ENCODE results near the gene VGLL4.
A peak's percentile ranks its signal among the peaks of the same experiment; 100 is the strongest.

VGLL4 gene

GRCh38 chr3:11582191-11582968 is 61.3 kb downstream of the VGLL4 start:
- peak overlapping the region; percentile 3 for H2AFZ ChIP-seq
- TF ChIP-seq CTCF (IDR thresholded peaks at IDR 0.05) = no peak
- H3K9ac ChIP-seq = no peak overlapping the region
- peak overlapping the region; percentile 72 for H3K4me2 ChIP-seq (ENCODE audit: low read length)
- peaks cover 4% of the 10 kb centered on the region for H3K4me1 ChIP-seq
- peaks cover 60% of the 10 kb centered on the region for H3K79me2 ChIP-seq
- H3K27ac ChIP-seq = peak overlapping the region; percentile 34
- no peaks in the 10 kb centered on the region for H3K9me3 ChIP-seq (ENCODE audit: control insufficient read depth, low read length)
- peak overlapping the region; percentile 41 for H3K4me3 ChIP-seq (ENCODE audit: low read depth, low read length)
- no peaks in the 10 kb centered on the region for H3K36me3 ChIP-seq (ENCODE audit: control insufficient read depth, insufficient read depth, low read length)
- H3K27me3 ChIP-seq (ENCODE audit: control insufficient read depth, insufficient read depth, low read length) = no peaks in the 10 kb centered on the region

GRCh38 chr3:11581237-11582190 is 62.2 kb downstream of the VGLL4 start:
- H3K4me1 ChIP-seq = peaks cover 4% of the 10 kb centered on the region
- H3K36me3 ChIP-seq (ENCODE audit: control insufficient read depth, insufficient read depth, low read length) = no peaks in the 10 kb centered on the region
- H3K9me3 ChIP-seq (ENCODE audit: control insufficient read depth, low read length) = no peaks in the 10 kb centered on the region
- peak overlapping the region; percentile 41 for H3K4me3 ChIP-seq (ENCODE audit: low read depth, low read length)
- no peaks in the 10 kb centered on the region for H3K27me3 ChIP-seq (ENCODE audit: control insufficient read depth, insufficient read depth, low read length)
- peak overlapping the region; percentile 34 for H3K27ac ChIP-seq
- H3K79me2 ChIP-seq = peaks cover 58% of the 10 kb centered on the region
- peak overlapping the region; percentile 3 for H2AFZ ChIP-seq
- TF ChIP-seq CTCF (IDR thresholded peaks at IDR 0.05) = no peak
- H3K4me2 ChIP-seq (ENCODE audit: low read length) = peak overlapping the region; percentile 72
- H3K9ac ChIP-seq = no peak overlapping the region

GRCh38 chr3:11580645-11581044 is 63.1 kb downstream of the VGLL4 start:
- H3K36me3 ChIP-seq (ENCODE audit: control insufficient read depth, insufficient read depth, low read length) = no peaks in the 10 kb centered on the region
- H3K9me3 ChIP-seq (ENCODE audit: control insufficient read depth, low read length) = no peaks in the 10 kb centered on the region
- H3K27ac ChIP-seq = no peak overlapping the region
- H2AFZ ChIP-seq = no peak overlapping the region
- H3K4me2 ChIP-seq (ENCODE audit: low read length) = no peak overlapping the region
- H3K79me2 ChIP-seq = peaks cover 57% of the 10 kb centered on the region
- H3K4me1 ChIP-seq = peaks cover 4% of the 10 kb centered on the region
- H3K4me3 ChIP-seq (ENCODE audit: low read depth, low read length) = no peak overlapping the region
- no peak overlapping the region for H3K9ac ChIP-seq
- no peaks in the 10 kb centered on the region for H3K27me3 ChIP-seq (ENCODE audit: control insufficient read depth, insufficient read depth, low read length)
- TF ChIP-seq CTCF (IDR thresholded peaks at IDR 0.05) = no peak

- TF ChIP-seq CTCF (IDR thresholded peaks at IDR 0.05) = no peak
- no peaks in the 10 kb centered on the region for H3K9me3 ChIP-seq (ENCODE audit: control insufficient read depth, low read length)
- H3K79me2 ChIP-seq = peaks cover 49% of the 10 kb centered on the region
- H3K27me3 ChIP-seq (ENCODE audit: control insufficient read depth, insufficient read depth, low read length) = no peaks in the 10 kb centered on the region
- peaks cover 4% of the 10 kb centered on the region for H3K4me1 ChIP-seq
- H3K9ac ChIP-seq = no peak overlapping the region
- no peak overlapping the region for H2AFZ ChIP-seq
- no peak overlapping the region for H3K4me3 ChIP-seq (ENCODE audit: low read depth, low read length)
- H3K27ac ChIP-seq = no peak overlapping the region
- H3K4me2 ChIP-seq (ENCODE audit: low read length) = no peak overlapping the region
- no peaks in the 10 kb centered on the region for H3K36me3 ChIP-seq (ENCODE audit: control insufficient read depth, insufficient read depth, low read length)
Observed at GRCh38 chr3:11578169-11578568, 65.5 kb downstream of the VGLL4 start.
